HFFc6 (cell line): ENCODE results near the gene PDE8B. TPM values are rescaled to one million over a fixed set of nuclear protein-coding genes. Genes with fewer than 3 reads are reported as not detected.

Experiments used
- DNase-seq: peaks from one replicate; pipeline ENCODE4 v3.0.0-alpha.2; 2018
- H3K27ac Mint-ChIP-seq: 2 replicates; pipeline ENCODE4 v1.8.0; 2020; ENCODE audit warnings: mild to moderate bottlenecking, mixed read lengths
- H3K27me3 Mint-ChIP-seq: 2 replicates; pipeline ENCODE4 v1.8.0; 2021; ENCODE audit warnings: mild to moderate bottlenecking, moderate library complexity, mixed read lengths; ENCODE audit not compliant: insufficient read depth
- H3K36me3 Mint-ChIP-seq: 2 replicates; pipeline ENCODE4 v1.8.0; 2021; ENCODE audit warnings: low read depth, mixed read lengths
- H3K4me1 Mint-ChIP-seq: 2 replicates; pipeline ENCODE4 v1.8.0; 2020; ENCODE audit warnings: low read depth, mixed read lengths
- H3K4me3 Mint-ChIP-seq: 2 replicates; pipeline ENCODE4 v1.8.0; 2020; ENCODE audit warnings: mild to moderate bottlenecking, moderate library complexity, mixed read lengths
- H3K9me3 Mint-ChIP-seq: 2 replicates; pipeline ENCODE4 v1.8.0; 2020; ENCODE audit warnings: mild to moderate bottlenecking, mixed read lengths
- long read RNA-seq: library from polyadenylated mRNA; unstranded; transcript quantifications from one replicate; pipeline ENCODE4 v2.0.0, GENCODE V29; 2019
- total RNA-seq, 6 experiments: library from RNA; stranded (reverse); fragmentation: NEBNext Ultra II Directional; extraction: Animal tissue kit (Norgen Biotek cat#: 25700); gene quantifications; 2 replicates in 1 of 6; 3 replicates in 5 of 6; pipeline ENCODE4 v1.2.3, GENCODE V29; 2021
- TF ChIP-seq, protein P1 (sequence below): fragments of 200-600 bp; sonication (generic); IDR thresholded peaks from 2 replicates; pipeline ENCODE4 v1.5.0; 2021; ENCODE audit warnings: antibody characterized with exemption, mild to moderate bottlenecking

The PDE8B gene, protein sequence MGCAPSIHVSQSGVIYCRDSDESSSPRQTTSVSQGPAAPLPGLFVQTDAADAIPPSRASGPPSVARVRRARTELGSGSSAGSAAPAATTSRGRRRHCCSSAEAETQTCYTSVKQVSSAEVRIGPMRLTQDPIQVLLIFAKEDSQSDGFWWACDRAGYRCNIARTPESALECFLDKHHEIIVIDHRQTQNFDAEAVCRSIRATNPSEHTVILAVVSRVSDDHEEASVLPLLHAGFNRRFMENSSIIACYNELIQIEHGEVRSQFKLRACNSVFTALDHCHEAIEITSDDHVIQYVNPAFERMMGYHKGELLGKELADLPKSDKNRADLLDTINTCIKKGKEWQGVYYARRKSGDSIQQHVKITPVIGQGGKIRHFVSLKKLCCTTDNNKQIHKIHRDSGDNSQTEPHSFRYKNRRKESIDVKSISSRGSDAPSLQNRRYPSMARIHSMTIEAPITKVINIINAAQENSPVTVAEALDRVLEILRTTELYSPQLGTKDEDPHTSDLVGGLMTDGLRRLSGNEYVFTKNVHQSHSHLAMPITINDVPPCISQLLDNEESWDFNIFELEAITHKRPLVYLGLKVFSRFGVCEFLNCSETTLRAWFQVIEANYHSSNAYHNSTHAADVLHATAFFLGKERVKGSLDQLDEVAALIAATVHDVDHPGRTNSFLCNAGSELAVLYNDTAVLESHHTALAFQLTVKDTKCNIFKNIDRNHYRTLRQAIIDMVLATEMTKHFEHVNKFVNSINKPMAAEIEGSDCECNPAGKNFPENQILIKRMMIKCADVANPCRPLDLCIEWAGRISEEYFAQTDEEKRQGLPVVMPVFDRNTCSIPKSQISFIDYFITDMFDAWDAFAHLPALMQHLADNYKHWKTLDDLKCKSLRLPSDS
- total RNA-seq: under 1 TPM in 1 of 6 experiments, not detected in 5; 0.14 TPM
- long read RNA-seq: 0 reads

DNA sequence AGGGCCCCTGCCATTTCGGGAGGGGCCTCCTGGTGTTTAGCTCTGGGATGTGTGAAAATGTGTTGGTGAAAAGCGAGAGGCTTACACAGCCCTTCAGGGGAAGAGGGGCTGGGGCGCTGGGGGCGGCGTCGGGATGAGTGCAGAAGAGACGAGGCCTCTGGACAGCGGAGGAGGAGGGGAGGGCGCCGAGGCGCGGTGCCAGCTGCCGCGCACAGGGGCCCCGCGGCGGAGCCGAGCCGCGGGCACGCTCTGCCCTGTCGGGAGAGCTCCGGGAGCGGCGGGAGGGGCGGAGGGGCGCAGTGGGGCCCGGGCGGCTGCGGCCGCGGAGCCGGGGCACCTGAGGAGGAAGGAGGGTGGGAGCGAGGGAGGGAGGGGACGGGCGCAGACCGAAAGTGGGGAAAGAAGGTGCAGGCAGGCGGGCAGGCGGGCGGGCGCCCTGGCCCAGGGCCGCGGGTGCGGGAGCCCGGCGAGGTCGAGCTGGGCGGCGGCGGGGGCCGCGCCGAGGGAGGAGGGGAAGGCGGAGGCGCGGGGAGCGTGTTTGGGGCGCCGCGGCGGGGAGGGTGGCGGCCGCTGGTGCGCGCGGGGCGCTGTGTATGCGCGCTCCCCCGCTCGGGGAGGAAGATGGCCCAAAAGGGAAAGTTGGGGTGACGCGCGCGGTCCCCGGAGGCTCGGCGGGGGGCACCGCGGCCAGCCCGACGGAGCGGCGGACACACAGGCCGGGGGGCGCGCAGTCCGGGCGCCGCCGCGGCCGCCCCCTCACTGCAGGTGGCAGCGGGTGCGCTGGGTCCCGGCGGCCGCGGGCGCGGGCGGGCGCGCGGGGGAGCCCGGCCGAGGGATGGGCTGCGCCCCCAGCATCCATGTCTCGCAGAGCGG is at the start of gene PDE8B:
TSS of gene PDE8B (plus strand) at position 590 of the 873 bp plus-strand sequence. CDS start at position 836, 246 bp downstream.
- Mint-ChIP-seq H3K4me1 (peaks cover 5% of the 10 kb centered on the region; the same call in 1 of the 2 replicates), H3K4me3 (peak within 1 kb of the TSS; percentile 74), H3K9me3 (no peaks in the 10 kb centered on the region), H3K27me3 (peaks cover 44% of the 10 kb centered on the region), H3K27ac (no peak within 1 kb of the TSS), H3K36me3 (peaks cover 8% of the 10 kb centered on the region)
- no peak for DNase-seq
- TF ChIP-seq, protein P1, sequence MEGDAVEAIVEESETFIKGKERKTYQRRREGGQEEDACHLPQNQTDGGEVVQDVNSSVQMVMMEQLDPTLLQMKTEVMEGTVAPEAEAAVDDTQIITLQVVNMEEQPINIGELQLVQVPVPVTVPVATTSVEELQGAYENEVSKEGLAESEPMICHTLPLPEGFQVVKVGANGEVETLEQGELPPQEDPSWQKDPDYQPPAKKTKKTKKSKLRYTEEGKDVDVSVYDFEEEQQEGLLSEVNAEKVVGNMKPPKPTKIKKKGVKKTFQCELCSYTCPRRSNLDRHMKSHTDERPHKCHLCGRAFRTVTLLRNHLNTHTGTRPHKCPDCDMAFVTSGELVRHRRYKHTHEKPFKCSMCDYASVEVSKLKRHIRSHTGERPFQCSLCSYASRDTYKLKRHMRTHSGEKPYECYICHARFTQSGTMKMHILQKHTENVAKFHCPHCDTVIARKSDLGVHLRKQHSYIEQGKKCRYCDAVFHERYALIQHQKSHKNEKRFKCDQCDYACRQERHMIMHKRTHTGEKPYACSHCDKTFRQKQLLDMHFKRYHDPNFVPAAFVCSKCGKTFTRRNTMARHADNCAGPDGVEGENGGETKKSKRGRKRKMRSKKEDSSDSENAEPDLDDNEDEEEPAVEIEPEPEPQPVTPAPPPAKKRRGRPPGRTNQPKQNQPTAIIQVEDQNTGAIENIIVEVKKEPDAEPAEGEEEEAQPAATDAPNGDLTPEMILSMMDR: no peak

DNA sequence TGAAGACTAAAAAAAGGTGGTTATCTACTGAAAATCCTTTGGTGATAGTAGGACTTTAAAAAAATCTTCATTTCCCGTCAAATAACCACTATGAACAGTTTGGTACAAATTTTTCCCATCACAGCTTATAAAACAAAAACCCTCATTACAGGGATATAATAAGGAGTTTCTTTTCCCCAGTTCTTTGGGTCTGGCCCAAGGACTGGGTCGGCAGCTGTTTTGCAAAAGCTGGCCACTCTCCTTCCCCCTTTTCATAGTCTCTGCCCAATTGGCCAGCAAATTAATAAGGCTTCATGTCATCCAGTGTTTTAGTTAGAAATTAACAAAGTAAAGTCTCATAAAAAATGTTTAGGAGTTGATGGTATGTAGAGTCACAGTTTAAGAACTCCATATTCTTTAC is 47.0 kb upstream of the PDE8B start:
- H3K27ac Mint-ChIP-seq: no peak overlapping the region
- peaks cover 1% of the 10 kb centered on the region; the same call in 1 of the 2 replicates for H3K27me3 Mint-ChIP-seq
- H3K4me3 Mint-ChIP-seq: no peak overlapping the region
- H3K9me3 Mint-ChIP-seq: no peaks in the 10 kb centered on the region
- H3K36me3 Mint-ChIP-seq: no peaks in the 10 kb centered on the region
- DNase-seq: no peak
- TF ChIP-seq, protein P1: no peak
- H3K4me1 Mint-ChIP-seq: peaks cover 18% of the 10 kb centered on the region

DNA sequence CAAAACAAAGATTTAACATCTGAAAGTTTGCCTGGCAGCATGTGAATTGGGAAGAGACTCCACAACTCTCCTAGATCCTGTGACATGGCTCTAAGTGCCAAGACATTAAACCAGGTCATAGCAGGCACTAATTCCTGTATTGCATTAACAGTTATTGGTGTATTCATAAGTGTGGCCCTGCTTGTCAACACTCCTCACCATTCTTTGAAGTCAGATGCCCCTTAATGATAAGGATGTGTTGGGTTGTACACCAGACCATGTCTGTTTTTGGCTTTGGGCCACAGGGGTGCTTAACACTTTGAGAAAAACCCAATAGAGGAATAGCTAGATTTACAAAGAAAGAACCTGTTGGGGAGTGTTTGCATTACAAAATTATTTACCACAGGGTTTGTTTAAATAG is 43.4 kb upstream of the PDE8B start:
- Mint-ChIP-seq H3K27ac (no peak overlapping the region), H3K36me3 (no peaks in the 10 kb centered on the region), H3K4me3 (peak overlapping the region; percentile 69; the same call in 1 of the 2 replicates), H3K4me1 (peaks cover 28% of the 10 kb centered on the region), H3K9me3 (no peaks in the 10 kb centered on the region), H3K27me3 (peaks cover 12% of the 10 kb centered on the region)
- DNase-seq: no peak
- TF ChIP-seq, protein P1: no peak

DNA sequence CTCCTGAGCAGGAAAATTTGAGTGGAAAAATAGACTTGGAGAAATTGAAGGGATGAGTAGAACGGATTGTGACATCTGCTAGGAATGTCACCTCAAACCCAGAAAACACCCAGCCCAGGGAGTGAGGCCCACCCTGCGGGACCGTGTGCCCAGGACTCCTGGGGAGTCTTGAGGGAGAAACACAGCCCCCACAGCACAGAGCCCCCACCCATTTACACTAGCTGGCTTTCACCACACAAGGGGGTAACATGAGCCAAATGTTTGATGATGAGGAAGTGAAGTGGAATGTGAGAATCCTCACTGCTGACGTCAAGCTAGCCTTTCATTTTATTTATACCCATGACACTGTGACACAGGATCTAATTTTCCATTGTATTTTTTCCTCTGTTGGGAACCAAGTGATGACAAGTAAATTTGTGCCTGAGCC is 42.8 kb upstream of the PDE8B start:
- Mint-ChIP-seq H3K4me1 (peaks cover 28% of the 10 kb centered on the region), H3K27ac (peak overlapping the region; percentile 90), H3K36me3 (no peaks in the 10 kb centered on the region), H3K27me3 (peaks cover 14% of the 10 kb centered on the region), H3K9me3 (no peaks in the 10 kb centered on the region), H3K4me3 (peak overlapping the region; percentile 69)
- TF ChIP-seq, protein P1: no peak
- DNase-seq: peak; percentile 76
